ENCODE data around the gene ZFP3. TPM values are rescaled to one million over a fixed set of nuclear protein-coding genes. Genes with fewer than 3 reads are reported as not detected.
A peak's percentile ranks its signal among the peaks of the same experiment; 100 is the strongest.
"Not testable (repeated sequence)": the region's sequence is repeated elsewhere in the genome, so short reads cannot be mapped to it uniquely, and the experiment has no call there.

Gene ZFP3
- polyA plus RNA-seq, 1 experiment: 3.0 TPM

DNA sequence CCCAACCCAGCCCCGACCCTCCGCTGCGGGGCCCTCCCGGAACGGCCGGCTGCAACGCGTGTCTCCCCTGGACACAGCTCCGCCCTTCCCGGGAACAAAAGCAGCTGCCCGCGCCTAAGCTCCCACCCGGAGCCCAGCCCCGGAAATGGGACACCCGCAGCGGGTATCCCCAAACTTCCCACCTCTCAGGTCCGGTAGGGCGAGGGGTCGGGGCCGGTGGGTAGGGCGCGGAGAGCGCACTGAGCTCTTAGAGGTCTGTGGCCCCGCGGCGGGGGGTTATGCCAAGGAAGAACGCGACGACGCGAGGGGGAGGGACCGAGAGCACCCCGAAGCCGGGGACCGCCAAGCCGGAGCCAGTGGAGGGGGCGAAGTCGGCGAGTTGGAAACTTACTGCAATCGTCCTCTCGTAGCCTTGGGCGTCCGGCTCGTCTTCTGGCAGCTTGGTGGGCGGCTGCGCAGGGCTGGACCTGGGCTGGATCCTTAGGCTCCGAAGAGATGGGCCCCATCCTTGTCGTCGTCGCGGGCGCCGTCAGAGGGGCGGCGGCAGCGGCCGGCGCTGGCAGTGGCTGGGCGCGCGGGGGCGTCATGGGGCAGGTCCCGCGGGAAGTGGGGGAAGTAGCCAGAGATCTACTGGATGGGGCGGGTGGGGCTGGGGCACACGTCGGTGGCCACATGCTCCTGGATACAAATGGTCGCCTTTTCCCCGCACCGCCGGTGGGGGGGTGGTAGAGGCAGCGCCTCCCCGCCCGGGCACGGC is 44.5 kb downstream of the ZFP3 start:
- Histone ChIP-seq H3K27ac (ENCODE audit: low read depth, low read length) (no peak overlapping the region), H3K4me3 (ENCODE audit: low read depth, low read length) (peak overlapping the region; percentile 56), H3K27me3 (ENCODE audit: control insufficient read depth, insufficient read depth, low read length) (peaks cover 14% of the 10 kb centered on the region), H3K9me3 (ENCODE audit: control insufficient read depth, insufficient read depth, low read length) (peaks cover 9% of the 10 kb centered on the region)
- CTCF ChIA-PET: no interaction called here
- DNase-seq (ENCODE audit: low read depth, low spot score): no peak
- POLR2A ChIA-PET: interaction anchor here (0.6 to 1.1 kb wide), 2 partner anchors 69 to 863 kb away, joined by 4 to 18 read pairs; no protein-coding TSS in a partner anchor
- TF ChIP-seq, protein P1, sequence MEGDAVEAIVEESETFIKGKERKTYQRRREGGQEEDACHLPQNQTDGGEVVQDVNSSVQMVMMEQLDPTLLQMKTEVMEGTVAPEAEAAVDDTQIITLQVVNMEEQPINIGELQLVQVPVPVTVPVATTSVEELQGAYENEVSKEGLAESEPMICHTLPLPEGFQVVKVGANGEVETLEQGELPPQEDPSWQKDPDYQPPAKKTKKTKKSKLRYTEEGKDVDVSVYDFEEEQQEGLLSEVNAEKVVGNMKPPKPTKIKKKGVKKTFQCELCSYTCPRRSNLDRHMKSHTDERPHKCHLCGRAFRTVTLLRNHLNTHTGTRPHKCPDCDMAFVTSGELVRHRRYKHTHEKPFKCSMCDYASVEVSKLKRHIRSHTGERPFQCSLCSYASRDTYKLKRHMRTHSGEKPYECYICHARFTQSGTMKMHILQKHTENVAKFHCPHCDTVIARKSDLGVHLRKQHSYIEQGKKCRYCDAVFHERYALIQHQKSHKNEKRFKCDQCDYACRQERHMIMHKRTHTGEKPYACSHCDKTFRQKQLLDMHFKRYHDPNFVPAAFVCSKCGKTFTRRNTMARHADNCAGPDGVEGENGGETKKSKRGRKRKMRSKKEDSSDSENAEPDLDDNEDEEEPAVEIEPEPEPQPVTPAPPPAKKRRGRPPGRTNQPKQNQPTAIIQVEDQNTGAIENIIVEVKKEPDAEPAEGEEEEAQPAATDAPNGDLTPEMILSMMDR (IDR thresholded peaks at IDR 0.05; ENCODE audit: low read depth, low read length): no peak

DNA sequence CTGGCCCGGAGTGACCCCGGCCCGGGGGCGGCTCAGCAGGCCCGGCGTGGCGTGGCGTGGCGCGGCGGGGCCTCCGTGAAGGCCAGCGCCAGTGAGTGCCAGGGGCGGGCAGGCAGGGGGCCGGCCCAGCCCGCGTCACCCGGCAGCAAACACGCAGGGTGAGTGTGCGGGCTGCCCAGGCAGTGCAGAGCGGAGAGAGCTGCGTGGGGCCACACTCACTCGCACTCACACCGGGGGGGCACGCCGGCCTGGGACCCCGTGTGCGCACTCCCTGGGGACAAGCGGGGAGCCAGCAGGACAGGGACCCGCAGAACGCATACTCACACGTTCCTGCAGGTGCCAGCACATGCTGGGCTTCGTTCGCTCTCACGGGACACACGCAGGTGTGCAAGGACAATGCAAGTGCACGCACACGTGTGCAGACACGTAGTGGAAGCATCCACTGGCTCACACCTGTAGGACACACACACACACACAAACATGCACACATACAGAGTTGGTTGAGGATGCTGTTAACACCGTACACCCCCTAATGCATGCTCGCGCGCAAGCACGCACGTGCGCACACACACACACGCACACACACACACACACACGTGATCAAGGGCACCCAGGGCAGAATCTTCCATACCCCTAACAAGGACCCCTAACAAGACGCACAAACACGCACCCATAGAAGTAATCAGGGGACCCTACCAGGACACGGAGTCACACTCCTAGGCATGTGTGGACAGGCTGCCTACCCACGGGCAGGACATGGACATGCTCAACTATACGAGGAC is 45.3 kb downstream of the ZFP3 start:
- TF ChIP-seq, protein P1 (IDR thresholded peaks at IDR 0.05; ENCODE audit: low read depth, low read length): no peak
- ChIA-PET POLR2A (no interaction called here), CTCF (no interaction called here)
- H3K27me3 ChIP-seq (ENCODE audit: control insufficient read depth, insufficient read depth, low read length): peaks cover 14% of the 10 kb centered on the region
- H3K9me3 ChIP-seq (ENCODE audit: control insufficient read depth, insufficient read depth, low read length): peaks cover 3% of the 10 kb centered on the region
- H3K27ac ChIP-seq (ENCODE audit: low read depth, low read length): no peak overlapping the region
- no peak overlapping the region for H3K4me3 ChIP-seq (ENCODE audit: low read depth, low read length)
- no peak for DNase-seq (ENCODE audit: low read depth, low spot score)

DNA sequence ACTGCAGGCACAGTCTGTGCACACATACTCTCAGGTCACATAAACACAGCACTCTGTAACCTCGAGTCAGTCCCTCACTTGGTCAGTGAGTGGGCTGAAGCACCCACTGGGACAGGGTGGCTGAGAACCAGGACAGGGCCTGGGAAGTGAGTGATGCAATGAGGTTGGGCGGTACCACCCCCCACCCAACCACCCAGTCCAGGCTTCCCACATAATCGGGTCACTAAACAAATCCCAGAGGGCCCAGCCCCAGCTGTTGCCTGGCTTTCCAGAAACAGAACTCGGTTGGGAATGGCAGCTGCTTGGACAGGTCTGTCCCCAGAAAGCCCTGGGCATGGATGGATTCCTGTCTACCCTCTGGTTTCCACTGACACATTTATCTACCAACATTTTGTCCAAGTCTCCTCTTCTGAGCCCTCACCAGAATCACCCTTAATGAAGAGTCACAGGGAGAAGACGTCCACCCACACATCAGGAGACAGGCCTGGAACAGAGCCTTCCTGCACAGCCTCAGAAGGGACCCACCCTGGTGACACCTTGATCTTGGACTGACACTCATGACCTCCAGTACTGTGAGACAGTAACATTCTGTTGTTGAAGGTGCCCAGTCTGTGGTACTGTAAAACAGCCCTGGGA is 46.0 kb downstream of the ZFP3 start:
- H3K27me3 ChIP-seq (ENCODE audit: control insufficient read depth, insufficient read depth, low read length): peaks cover 14% of the 10 kb centered on the region
- H3K27ac ChIP-seq (ENCODE audit: low read depth, low read length); H3K4me3 ChIP-seq (ENCODE audit: low read depth, low read length); POLR2A ChIA-PET; DNase-seq (ENCODE audit: low read depth, low spot score); CTCF ChIA-PET; H3K9me3 ChIP-seq (ENCODE audit: control insufficient read depth, insufficient read depth, low read length): not testable (repeated sequence)

DNA sequence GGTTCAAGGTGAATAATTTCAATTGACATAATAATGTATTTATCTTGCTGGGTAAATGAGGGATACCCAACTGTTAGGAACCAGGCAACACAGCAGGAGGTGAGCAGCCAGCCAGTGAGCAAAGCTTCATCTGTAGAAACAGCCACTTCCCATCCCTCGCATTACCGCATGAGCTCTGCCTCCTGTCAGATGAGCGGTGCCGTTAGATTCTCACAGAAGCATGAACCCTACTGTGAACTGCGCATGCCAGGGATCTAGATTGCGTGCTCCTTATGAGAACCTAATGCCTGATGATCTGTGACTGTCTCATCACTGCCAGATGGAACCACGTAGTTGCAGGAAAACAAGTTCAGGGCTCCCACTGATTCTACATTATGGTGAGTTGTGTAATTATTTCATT is 46.6 kb downstream of the ZFP3 start:
- H3K27me3 ChIP-seq (ENCODE audit: control insufficient read depth, insufficient read depth, low read length): peaks cover 17% of the 10 kb centered on the region
- H3K27ac ChIP-seq (ENCODE audit: low read depth, low read length); CTCF ChIA-PET; DNase-seq (ENCODE audit: low read depth, low spot score); H3K4me3 ChIP-seq (ENCODE audit: low read depth, low read length); H3K9me3 ChIP-seq (ENCODE audit: control insufficient read depth, insufficient read depth, low read length): not testable (repeated sequence)
- POLR2A ChIA-PET: interaction anchor here (0.7 kb wide), 1 partner anchor 1057 kb away, joined by 4 read pairs; no protein-coding TSS in a partner anchor

DNA sequence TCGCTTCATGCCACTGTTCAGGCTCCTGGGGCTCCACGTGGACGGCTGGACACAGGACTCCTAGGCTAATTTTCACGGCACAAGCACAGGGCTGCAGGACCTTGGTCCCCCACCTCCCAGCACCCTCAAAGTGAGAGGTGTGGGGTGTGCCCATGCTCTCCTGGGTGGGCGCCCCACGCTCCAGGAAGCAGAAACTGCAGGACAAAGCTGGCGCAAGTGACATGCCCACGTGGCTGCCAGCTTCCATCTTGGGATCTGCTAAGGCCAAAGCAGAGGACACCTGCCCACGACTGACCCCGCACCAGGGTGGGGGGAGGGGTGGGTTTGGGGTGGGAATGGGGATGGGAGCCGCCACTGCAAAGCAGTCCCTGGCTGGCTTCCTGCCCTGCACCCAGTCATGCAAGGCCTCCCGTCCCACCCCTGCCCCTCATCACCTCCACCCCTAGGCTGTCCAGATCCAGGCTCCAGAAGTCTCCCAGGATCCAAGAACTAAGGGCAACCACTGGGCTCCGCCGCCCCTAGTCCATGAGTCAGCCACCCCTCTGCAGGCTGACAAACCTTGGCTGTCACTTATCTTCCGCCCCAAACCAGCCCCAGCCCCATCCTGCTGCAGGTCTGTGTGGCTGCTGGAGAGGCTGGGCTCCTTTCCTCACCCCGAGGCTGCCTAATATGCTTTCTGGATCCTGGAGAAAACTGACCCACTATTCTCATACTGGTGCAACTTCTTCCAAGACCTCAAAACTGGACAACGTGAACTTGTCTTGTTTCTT is 48.6 kb downstream of the ZFP3 start:
- CTCF ChIA-PET: no interaction called here
- peaks cover 3% of the 10 kb centered on the region; the same call in 1 of the 2 replicates for H3K9me3 ChIP-seq (ENCODE audit: control insufficient read depth, insufficient read depth, low read length)
- no peak overlapping the region for H3K4me3 ChIP-seq (ENCODE audit: low read depth, low read length)
- TF ChIP-seq, protein P1 (IDR thresholded peaks at IDR 0.05; ENCODE audit: low read depth, low read length): no peak
- H3K27ac ChIP-seq (ENCODE audit: low read depth, low read length): no peak overlapping the region
- no peak for DNase-seq (ENCODE audit: low read depth, low spot score)
- POLR2A ChIA-PET: no interaction called here
- H3K27me3 ChIP-seq (ENCODE audit: control insufficient read depth, insufficient read depth, low read length): peaks cover 12% of the 10 kb centered on the region
